ENCODE results near the gene STXBP5L. TPM values are rescaled to one million over a fixed set of nuclear protein-coding genes. Genes with fewer than 3 reads are reported as not detected.

Gene STXBP5L
- total RNA-seq, 1 donor from 2014 or later: 1.7 TPM

DNA sequence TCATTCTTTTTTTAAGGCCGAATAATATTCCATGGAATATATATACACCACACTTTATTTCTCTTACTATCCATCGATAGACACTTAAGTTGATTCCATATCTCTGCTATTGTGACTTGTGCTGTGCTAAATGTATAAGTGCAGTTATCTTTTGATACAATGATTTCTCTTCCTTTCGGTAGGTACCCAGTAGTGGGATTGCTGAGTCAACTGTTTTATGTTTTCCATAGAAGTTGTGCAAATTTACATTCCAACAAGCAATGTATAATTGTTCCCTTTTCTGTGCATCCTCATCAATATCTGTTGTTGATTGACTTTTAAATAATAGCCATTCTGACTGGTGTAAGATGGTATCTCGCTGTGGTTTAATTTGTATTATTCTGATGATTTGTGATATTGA is 81.0 kb downstream of the STXBP5L start:
- H3K4me1 Mint-ChIP-seq: no peaks in the 10 kb centered on the region
- H3K27me3 Mint-ChIP-seq (ENCODE audit: low read depth): no peaks in the 10 kb centered on the region
- peaks cover 11% of the 10 kb centered on the region for H3K9me3 Mint-ChIP-seq
- TF ChIP-seq, protein P1, sequence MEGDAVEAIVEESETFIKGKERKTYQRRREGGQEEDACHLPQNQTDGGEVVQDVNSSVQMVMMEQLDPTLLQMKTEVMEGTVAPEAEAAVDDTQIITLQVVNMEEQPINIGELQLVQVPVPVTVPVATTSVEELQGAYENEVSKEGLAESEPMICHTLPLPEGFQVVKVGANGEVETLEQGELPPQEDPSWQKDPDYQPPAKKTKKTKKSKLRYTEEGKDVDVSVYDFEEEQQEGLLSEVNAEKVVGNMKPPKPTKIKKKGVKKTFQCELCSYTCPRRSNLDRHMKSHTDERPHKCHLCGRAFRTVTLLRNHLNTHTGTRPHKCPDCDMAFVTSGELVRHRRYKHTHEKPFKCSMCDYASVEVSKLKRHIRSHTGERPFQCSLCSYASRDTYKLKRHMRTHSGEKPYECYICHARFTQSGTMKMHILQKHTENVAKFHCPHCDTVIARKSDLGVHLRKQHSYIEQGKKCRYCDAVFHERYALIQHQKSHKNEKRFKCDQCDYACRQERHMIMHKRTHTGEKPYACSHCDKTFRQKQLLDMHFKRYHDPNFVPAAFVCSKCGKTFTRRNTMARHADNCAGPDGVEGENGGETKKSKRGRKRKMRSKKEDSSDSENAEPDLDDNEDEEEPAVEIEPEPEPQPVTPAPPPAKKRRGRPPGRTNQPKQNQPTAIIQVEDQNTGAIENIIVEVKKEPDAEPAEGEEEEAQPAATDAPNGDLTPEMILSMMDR (IDR thresholded peaks at IDR 0.05; ENCODE audit: unreplicated experiment): no peak
- no peak overlapping the region for H3K27ac Mint-ChIP-seq
- no peak for DNase-seq (ENCODE audit: low spot score in 2 of 2, unreplicated experiment in 2 of 2)
- no peaks in the 10 kb centered on the region for H3K36me3 Mint-ChIP-seq
- H3K4me3 Mint-ChIP-seq: no peak overlapping the region

DNA sequence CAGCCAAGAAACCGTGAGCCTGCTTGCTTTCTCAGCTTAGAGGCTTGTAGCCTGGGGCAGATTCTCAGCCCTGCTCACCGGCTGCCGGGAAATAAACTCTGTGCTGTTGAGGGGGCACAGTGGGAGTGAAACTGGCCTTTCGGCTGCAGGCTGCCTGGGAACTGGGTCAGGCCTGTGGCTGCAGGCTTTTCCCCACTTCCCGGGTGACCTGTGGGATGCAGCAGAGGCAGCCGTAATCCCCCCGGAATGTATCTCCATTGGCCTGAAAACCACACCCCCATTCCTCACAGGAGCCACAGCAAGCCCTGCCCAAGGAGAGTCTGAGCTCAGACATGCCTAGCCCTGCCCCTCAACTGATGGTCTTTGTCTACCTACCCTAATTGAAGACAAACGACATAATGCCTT is 110.9 kb downstream of the STXBP5L start:
- TF ChIP-seq, protein P1 (IDR thresholded peaks at IDR 0.05; ENCODE audit: unreplicated experiment): no peak
- Mint-ChIP-seq H3K4me1 (no peaks in the 10 kb centered on the region), H3K36me3 (no peaks in the 10 kb centered on the region), H3K9me3 (peaks cover 21% of the 10 kb centered on the region), H3K27me3 (ENCODE audit: low read depth) (no peaks in the 10 kb centered on the region), H3K27ac (no peak overlapping the region), H3K4me3 (no peak overlapping the region)
- DNase-seq (ENCODE audit: low spot score in 2 of 2, unreplicated experiment in 2 of 2): no peak

DNA sequence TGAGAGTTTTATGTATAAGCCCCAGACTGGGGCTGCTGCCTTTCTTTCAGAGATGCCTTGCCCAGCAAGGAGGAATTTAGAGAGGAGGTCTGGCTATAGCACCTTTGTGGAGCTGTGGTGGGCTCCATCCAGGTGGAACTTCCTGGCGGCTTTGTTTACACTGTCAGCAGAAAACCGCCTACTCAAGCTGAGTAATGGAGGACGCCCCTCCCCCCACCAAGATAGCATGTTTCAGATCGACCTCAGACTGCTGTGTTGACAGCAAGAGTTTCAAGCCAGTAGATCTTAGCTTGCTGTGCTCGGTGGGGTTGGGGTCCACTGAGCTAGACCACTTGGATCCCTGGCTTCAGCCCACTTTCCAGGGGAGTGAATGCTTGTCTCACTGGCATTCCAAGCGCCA is 155.6 kb downstream of the STXBP5L start:
- DNase-seq (ENCODE audit: low spot score in 2 of 2, unreplicated experiment in 2 of 2): no peak
- Mint-ChIP-seq H3K27me3 (ENCODE audit: low read depth) (no peaks in the 10 kb centered on the region), H3K27ac (no peak overlapping the region), H3K36me3 (no peaks in the 10 kb centered on the region), H3K9me3 (no peaks in the 10 kb centered on the region), H3K4me3 (no peak overlapping the region), H3K4me1 (no peaks in the 10 kb centered on the region)
- TF ChIP-seq, protein P1 (IDR thresholded peaks at IDR 0.05; ENCODE audit: unreplicated experiment): no peak

DNA sequence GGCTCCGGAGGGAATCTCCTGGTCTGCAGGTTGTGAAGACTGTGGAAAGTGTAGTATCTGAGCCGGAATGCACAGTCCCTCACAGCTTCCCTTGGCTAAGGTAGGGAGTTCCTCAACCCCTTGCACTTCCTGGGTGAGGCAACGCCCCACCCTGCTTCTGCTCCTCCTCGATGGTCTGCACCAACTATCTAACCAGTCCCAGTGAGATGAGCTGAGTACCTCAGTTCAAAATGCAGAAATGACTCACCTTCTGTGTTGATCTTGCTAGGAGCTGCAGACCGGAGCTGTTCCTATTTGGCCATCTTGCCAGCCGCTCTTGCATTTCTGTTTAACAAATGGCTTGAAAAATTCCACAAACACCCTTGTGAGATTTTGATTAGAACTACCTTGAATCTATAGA is 156.1 kb downstream of the STXBP5L start:
- Mint-ChIP-seq H3K4me3 (no peak overlapping the region), H3K36me3 (no peaks in the 10 kb centered on the region), H3K4me1 (no peaks in the 10 kb centered on the region), H3K27me3 (ENCODE audit: low read depth) (no peaks in the 10 kb centered on the region), H3K9me3 (no peaks in the 10 kb centered on the region), H3K27ac (no peak overlapping the region)
- TF ChIP-seq, protein P1 (IDR thresholded peaks at IDR 0.05; ENCODE audit: unreplicated experiment): no peak
- DNase-seq (ENCODE audit: low spot score in 2 of 2, unreplicated experiment in 2 of 2): no peak

DNA sequence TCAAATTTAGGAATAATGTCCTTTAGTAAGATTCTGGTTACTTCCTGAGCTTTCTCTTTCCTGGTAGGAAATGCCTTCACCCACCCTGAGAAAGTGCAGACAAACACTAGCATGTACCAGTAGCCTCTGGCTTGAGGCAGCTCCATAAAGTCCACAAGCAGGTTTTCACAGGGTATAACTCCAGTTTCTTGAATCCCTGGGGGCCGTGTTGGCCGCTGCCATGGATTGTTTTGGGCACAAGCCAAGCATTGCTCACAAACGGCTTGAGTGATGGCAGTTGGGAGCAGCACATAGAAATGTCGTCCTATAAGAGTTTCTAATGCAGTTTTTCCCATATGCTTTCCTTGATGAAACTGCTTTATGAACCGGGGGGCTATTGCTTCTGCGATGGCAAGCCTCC is 164.1 kb downstream of the STXBP5L start:
- no peak overlapping the region for H3K4me3 Mint-ChIP-seq
- H3K4me1 Mint-ChIP-seq: peaks cover 20% of the 10 kb centered on the region
- H3K27ac Mint-ChIP-seq: peak overlapping the region; percentile 53
- H3K36me3 Mint-ChIP-seq: no peaks in the 10 kb centered on the region
- no peak for DNase-seq (ENCODE audit: low spot score in 2 of 2, unreplicated experiment in 2 of 2)
- H3K9me3 Mint-ChIP-seq: peaks cover 5% of the 10 kb centered on the region
- H3K27me3 Mint-ChIP-seq (ENCODE audit: low read depth): no peaks in the 10 kb centered on the region
- TF ChIP-seq, protein P1 (IDR thresholded peaks at IDR 0.05; ENCODE audit: unreplicated experiment): no peak

DNA sequence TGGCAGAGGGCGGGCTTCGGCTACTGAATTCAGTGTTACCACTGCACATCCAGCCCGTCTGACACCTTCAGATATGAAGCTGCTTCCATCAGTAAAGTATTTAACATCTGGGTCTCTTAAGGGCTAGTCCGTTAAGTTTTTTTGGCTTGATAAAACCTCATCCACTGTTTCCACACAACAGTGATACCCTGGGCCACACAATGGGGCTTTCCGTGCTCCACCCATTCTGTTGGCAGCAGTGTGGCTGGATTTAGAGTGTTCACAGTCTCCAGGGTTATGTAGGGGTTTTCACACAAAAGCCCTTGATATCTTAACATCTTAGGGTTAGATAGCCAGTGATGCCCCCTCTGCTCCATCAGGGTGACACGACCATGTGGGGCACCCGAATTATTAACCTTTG is 165.0 kb downstream of the STXBP5L start:
- TF ChIP-seq, protein P1 (IDR thresholded peaks at IDR 0.05; ENCODE audit: unreplicated experiment): no peak
- Mint-ChIP-seq H3K4me3 (no peak overlapping the region), H3K36me3 (no peaks in the 10 kb centered on the region), H3K27me3 (ENCODE audit: low read depth) (no peaks in the 10 kb centered on the region), H3K4me1 (peaks cover 20% of the 10 kb centered on the region), H3K27ac (no peak overlapping the region), H3K9me3 (peaks cover 14% of the 10 kb centered on the region)
- no peak for DNase-seq (ENCODE audit: low spot score in 2 of 2, unreplicated experiment in 2 of 2)

Measured in mesothelial cell of epicardium (in vitro differentiated cells).